HFF-Myc (cell line): ENCODE results near the gene SNRNP48.

Experiments used
- DNase-seq: peaks from one replicate; pipeline ENCODE4 v3.0.0-alpha.2; 2011; ENCODE audit warnings: low read depth; ENCODE audit errors: extremely low read depth
- H3K4me3 ChIP-seq: replicated peaks from 2 replicates; pipeline ENCODE4 v1.5.1; 2011; ENCODE audit warnings: low read depth, mild to moderate bottlenecking, control low read depth, low read length
- CTCF ChIP-seq: IDR thresholded peaks from 2 replicates; pipeline ENCODE4 v1.5.1; 2012; ENCODE audit warnings: mild to moderate bottlenecking, low read depth, low read length, control low read depth; ENCODE audit errors: missing control alignments

SNRNP48 gene

GRCh38 chr6:7639427-7639826 is 49.4 kb downstream of the SNRNP48 start:
- H3K4me3 ChIP-seq = no peak overlapping the region
- no peak for DNase-seq
- TF ChIP-seq CTCF = no peak

- no peak for TF ChIP-seq CTCF
- no peak overlapping the region for H3K4me3 ChIP-seq
- DNase-seq = no peak
Observed at GRCh38 chr6:7640016-7640415, 50.0 kb downstream of the SNRNP48 start.

GRCh38 chr6:7640607-7641577 is 50.9 kb downstream of the SNRNP48 start:
- no peak for TF ChIP-seq CTCF
- no peak for DNase-seq
- H3K4me3 ChIP-seq = no peak overlapping the region

- TF ChIP-seq CTCF = no peak
- no peak for DNase-seq
- H3K4me3 ChIP-seq = no peak overlapping the region
Observed at GRCh38 chr6:7642791-7643190, 52.8 kb downstream of the SNRNP48 start.

GRCh38 chr6:7644417-7644816 is 54.4 kb downstream of the SNRNP48 start:
- DNase-seq = no peak
- no peak for TF ChIP-seq CTCF
- no peak overlapping the region for H3K4me3 ChIP-seq

- no peak for DNase-seq
Observed at GRCh38 chr6:7646394-7646793, 56.4 kb downstream of the SNRNP48 start.

More at GRCh38 chr6:7646394-7646793, 56.4 kb downstream of the SNRNP48 start:
- no peak for TF ChIP-seq CTCF
- H3K4me3 ChIP-seq = no peak overlapping the region
